ENCODE measurements around the gene KRT13.
A peak's percentile ranks its signal among the peaks of the same experiment; 100 is the strongest.

The KRT13 gene

GRCh38 chr17:41518789-41519449 lies 13.5 kb upstream of the KRT13 start, which contains the start of gene KRT15:
Gene KRT15, minus strand, starts transcription at chr17:41518890. Its CDS starts 63 bp downstream, at chr17:41518827.
- peak; percentile 85 for DNase-seq

GRCh38 chr17:41518031-41518430 lies 12.6 kb upstream of the KRT13 start:
- no peak for DNase-seq

GRCh38 chr17:41516830-41517283 lies 11.4 kb upstream of the KRT13 start:
- DNase-seq, result no peak

GRCh38 chr17:41516147-41516829 lies 10.9 kb upstream of the KRT13 start:
- no peak for DNase-seq

GRCh38 chr17:41513168-41513547 lies 7.7 kb upstream of the KRT13 start:
- DNase-seq, result no peak

GRCh38 chr17:41512546-41513167 lies 7.2 kb upstream of the KRT13 start:
- DNase-seq, result no peak

GRCh38 chr17:41511716-41512115 lies 6.3 kb upstream of the KRT13 start:
- DNase-seq, result no peak

- no peak for DNase-seq
Observed at GRCh38 chr17:41511116-41511515, 5.7 kb upstream of the KRT13 start.

- no peak for DNase-seq
Observed at GRCh38 chr17:41510251-41511065, 5.0 kb upstream of the KRT13 start.

GRCh38 chr17:41507315-41507880 lies 2.0 kb upstream of the KRT13 start:
- DNase-seq, result no peak

- DNase-seq, result no peak
Observed at GRCh38 chr17:41505809-41506767, 676 bp upstream of the KRT13 start.

- DNase-seq, result no peak
Observed at GRCh38 chr17:41504246-41504977, 1.0 kb downstream of the KRT13 start.

- DNase-seq, result no peak
Observed at GRCh38 chr17:41503202-41503601, 2.2 kb downstream of the KRT13 start.

- no peak for DNase-seq
Observed at GRCh38 chr17:41500131-41500911, 5.1 kb downstream of the KRT13 start.

GRCh38 chr17:41499714-41500113 lies 5.7 kb downstream of the KRT13 start:
- no peak for DNase-seq

- no peak for DNase-seq
Observed at GRCh38 chr17:41498276-41498675, 7.1 kb downstream of the KRT13 start.

- no peak for DNase-seq
Observed at GRCh38 chr17:41496803-41497484, 8.5 kb downstream of the KRT13 start.

- DNase-seq, result no peak
Observed at GRCh38 chr17:41494524-41494923, 10.9 kb downstream of the KRT13 start.

- DNase-seq, result peak; percentile 44
Observed at GRCh38 chr17:41492771-41493170, 12.6 kb downstream of the KRT13 start.
